ENCODE results near the gene FAM135A.
"Not testable (repeated sequence)": the region's sequence is repeated elsewhere in the genome, so short reads cannot be mapped to it uniquely, and the experiment has no call there.

Gene FAM135A

GRCh38 chr6:70415660-70416059, 2.4 kb downstream of the FAM135A start:
- no peak for DNase-seq (ENCODE audit: low spot score)
- in situ Hi-C loops (cut with MboI; ENCODE audit: low sequenced_read_pairs, unreplicated experiment), result loop anchor here (25.0 kb wide), 1 partner anchor 272 kb away; no protein-coding TSS in a partner anchor
- no peak for TF ChIP-seq CTCF (IDR thresholded peaks at IDR 0.05; ENCODE audit: borderline replicate concordance, control extremely low read depth, extremely low read depth, insufficient read depth, missing control alignments)

GRCh38 chr6:70421509-70421908, 8.2 kb downstream of the FAM135A start:
- TF ChIP-seq CTCF (IDR thresholded peaks at IDR 0.05; ENCODE audit: borderline replicate concordance, control extremely low read depth, extremely low read depth, insufficient read depth, missing control alignments), result no peak
- in situ Hi-C loops (cut with MboI; ENCODE audit: low sequenced_read_pairs, unreplicated experiment), result loop anchor here (25.0 kb wide), 1 partner anchor 266 kb away; no protein-coding TSS in a partner anchor
- peak; percentile 26 for DNase-seq (ENCODE audit: low spot score)

- no peak for TF ChIP-seq CTCF (IDR thresholded peaks at IDR 0.05; ENCODE audit: borderline replicate concordance, control extremely low read depth, extremely low read depth, insufficient read depth, missing control alignments)
- DNase-seq (ENCODE audit: low spot score), result no peak
- in situ Hi-C loops (cut with MboI; ENCODE audit: low sequenced_read_pairs, unreplicated experiment), result loop anchor here (25.0 kb wide), 1 partner anchor 264 kb away; no protein-coding TSS in a partner anchor
Measured at GRCh38 chr6:70423189-70424134, 10.2 kb downstream of the FAM135A start.

- in situ Hi-C loops (cut with MboI; ENCODE audit: low sequenced_read_pairs, unreplicated experiment), result loop anchor here (25.0 kb wide), 1 partner anchor 263 kb away; no protein-coding TSS in a partner anchor
- no peak for DNase-seq (ENCODE audit: low spot score)
- TF ChIP-seq CTCF (IDR thresholded peaks at IDR 0.05; ENCODE audit: borderline replicate concordance, control extremely low read depth, extremely low read depth, insufficient read depth, missing control alignments), result no peak
Measured at GRCh38 chr6:70424291-70424690, 11.0 kb downstream of the FAM135A start.

- in situ Hi-C loops (cut with MboI; ENCODE audit: low sequenced_read_pairs, unreplicated experiment), result no loop called here
- no peak for TF ChIP-seq CTCF (IDR thresholded peaks at IDR 0.05; ENCODE audit: borderline replicate concordance, control extremely low read depth, extremely low read depth, insufficient read depth, missing control alignments)
- no peak for DNase-seq (ENCODE audit: low spot score)
Measured at GRCh38 chr6:70436320-70436719, 23.0 kb downstream of the FAM135A start.

GRCh38 chr6:70445001-70445400, 31.7 kb downstream of the FAM135A start:
- no peak for TF ChIP-seq CTCF (IDR thresholded peaks at IDR 0.05; ENCODE audit: borderline replicate concordance, control extremely low read depth, extremely low read depth, insufficient read depth, missing control alignments)
- in situ Hi-C loops (cut with MboI; ENCODE audit: low sequenced_read_pairs, unreplicated experiment), result no loop called here
- no peak for DNase-seq (ENCODE audit: low spot score)

- in situ Hi-C loops (cut with MboI; ENCODE audit: low sequenced_read_pairs, unreplicated experiment); DNase-seq (ENCODE audit: low spot score): not testable (repeated sequence)
Measured at GRCh38 chr6:70447343-70448070, 34.2 kb downstream of the FAM135A start.

GRCh38 chr6:70453899-70454298, 40.6 kb downstream of the FAM135A start:
- in situ Hi-C loops (cut with MboI; ENCODE audit: low sequenced_read_pairs, unreplicated experiment); DNase-seq (ENCODE audit: low spot score): not testable (repeated sequence)
